A673 (cell line): Measurements from ENCODE around the gene ARHGAP24.

Source experiments
- CTCF ChIP-seq: fragments of 300-800, 200-600 bp; sonication (generic); conservative IDR thresholded peaks from 2 replicates; pipeline ENCODE4 v1.5.1; 2017; ENCODE audit warnings: low read depth, mild to moderate bottlenecking, antibody characterized with exemption, low read length, moderate library complexity, mixed read lengths
- EZH2 ChIP-seq: fragments of 200-600 bp; sonication (generic); IDR thresholded peaks from 2 replicates; pipeline ENCODE4 v1.6.1; 2017; ENCODE audit warnings: borderline replicate concordance, low read depth, mild to moderate bottlenecking, mixed read lengths, antibody characterized with exemption, low read length; ENCODE audit not compliant: poor library complexity, severe bottlenecking

- no peak for TF ChIP-seq CTCF
- TF ChIP-seq EZH2 = no peak
These were observed 165.0 kb downstream of the ARHGAP24 start for GRCh38 chr4:85639946-85640345.
